Measurements from ENCODE around the gene CX3CR1. TPM values are rescaled to one million over a fixed set of nuclear protein-coding genes. Genes with fewer than 3 reads are reported as not detected.

Gene CX3CR1
- total and polyA plus RNA-seq, 9 of the 15 experiments (the other 6 are each of a cell fraction or from before 2014, with no cell fraction given), result 0.03 to 0.21 TPM; not detected in 7

- no peak for TF ChIP-seq DMBX1 (CRISPR knock-in tag; IDR thresholded peaks at IDR 0.05; ENCODE audit: borderline replicate concordance)
- no peak for TF ChIP-seq FOXA3 (CRISPR knock-in tag; conservative IDR thresholded peaks at IDR 0.05 in 1 of 2, IDR thresholded peaks at IDR 0.05 in 1 of 2)
- no peak for TF ChIP-seq FOSL1 (tag; conservative IDR thresholded peaks at IDR 0.05)
- no peak for TF ChIP-seq TCF7L2 (IDR thresholded peaks at IDR 0.05; ENCODE audit: low read depth, low read length)
- no peak for TF ChIP-seq PHF21A (IDR thresholded peaks at IDR 0.05; ENCODE audit: borderline replicate concordance, low read depth)
- TF ChIP-seq ZNF584 (CRISPR knock-in tag; IDR thresholded peaks at IDR 0.05; ENCODE audit: low read depth), result no peak
- TF ChIP-seq ATF6 (CRISPR knock-in tag; IDR thresholded peaks at IDR 0.05), result no peak
- TF ChIP-seq, protein P1, sequence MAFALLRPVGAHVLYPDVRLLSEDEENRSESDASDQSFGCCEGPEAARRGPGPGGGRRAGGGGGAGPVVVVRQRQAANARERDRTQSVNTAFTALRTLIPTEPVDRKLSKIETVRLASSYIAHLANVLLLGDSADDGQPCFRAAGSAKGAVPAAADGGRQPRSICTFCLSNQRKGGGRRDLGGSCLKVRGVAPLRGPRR (CRISPR knock-in tag; IDR thresholded peaks at IDR 0.05), result no peak
- no peak for TF ChIP-seq HDAC3 (IDR thresholded peaks at IDR 0.05; ENCODE audit: borderline replicate concordance, partially characterized antibody)
Observed at GRCh38 chr3:39234651-39235050, 45.2 kb downstream of the CX3CR1 start (continued).
